Measurements from ENCODE around the gene SERINC1. TPM values are rescaled to one million over a fixed set of nuclear protein-coding genes. Genes with fewer than 3 reads are reported as not detected.
"Not testable (repeated sequence)": the region's sequence is repeated elsewhere in the genome, so short reads cannot be mapped to it uniquely, and the experiment has no call there.

Gene SERINC1
- total RNA-seq, 6 donors from 2014 or later: 30.4 to 222 (median 188) TPM

GRCh38 chr6:122476131-122476530 lies 4.5 kb upstream of the SERINC1 start:
- ATAC-seq (ENCODE audit: low FRiP score in 2 of 2) (no peak), DNase-seq (no peak)
- Histone ChIP-seq H3K9me3 (no peaks in the 10 kb centered on the region), H3K27ac (no peak overlapping the region), H3K36me3 (no peaks in the 10 kb centered on the region), H3K4me1 (peaks cover 3 to 8% (median 6%) of the 10 kb centered on the region in 4 donors), H3K27me3 (no peaks in the 10 kb centered on the region), H3K4me3 (no peak overlapping the region)
- TF ChIP-seq CTCF (IDR thresholded peaks at IDR 0.05) (peak in 3 of 6 experiments; percentile 13 to 27 (median 25)), EP300 (IDR thresholded peaks at IDR 0.05) (no peak), POLR2AphosphoS5 (IDR thresholded peaks at IDR 0.05) (no peak), POLR2A (IDR thresholded peaks at IDR 0.05) (no peak)

GRCh38 chr6:122472022-122472340 lies 374 bp upstream of the SERINC1 start:
- Histone ChIP-seq H3K27me3 (no peaks in the 10 kb centered on the region), H3K4me1 (peaks cover 14 to 42% (median 29%) of the 10 kb centered on the region in 4 donors), H3K27ac (peak overlapping the region; percentile 94 to 96 (median 96)), H3K4me3 (peak overlapping the region; percentile 32 to 79 (median 61)), H3K36me3 (no peaks in the 10 kb centered on the region), H3K9me3 (no peaks in the 10 kb centered on the region)
- no peak for TF ChIP-seq POLR2AphosphoS5 (IDR thresholded peaks at IDR 0.05)
- peak in 1 of 4 donors; percentile 6 for TF ChIP-seq POLR2A (IDR thresholded peaks at IDR 0.05)
- ATAC-seq (ENCODE audit: low FRiP score in 2 of 2) (peak; percentile 58 to 66), DNase-seq (no peak)
- 0 to 4% methylated on average over 8 of the region's 8 CpGs for WGBS, 2 donors

- TF ChIP-seq CTCF (IDR thresholded peaks at IDR 0.05) (no peak), EP300 (IDR thresholded peaks at IDR 0.05) (no peak), POLR2AphosphoS5 (IDR thresholded peaks at IDR 0.05) (no peak), POLR2A (IDR thresholded peaks at IDR 0.05) (no peak)
- Histone ChIP-seq H3K27me3 (no peaks in the 10 kb centered on the region), H3K27ac (no peak overlapping the region), H3K4me1 (peaks cover 34 to 77% (median 49%) of the 10 kb centered on the region in 4 donors), H3K9me3 (no peaks in the 10 kb centered on the region), H3K36me3 (peaks cover 0 to 27% (median 4%) of the 10 kb centered on the region in 4 donors), H3K4me3 (no peak overlapping the region)
- ATAC-seq (ENCODE audit: low FRiP score in 2 of 2) (no peak), DNase-seq (no peak)
- 80 to 93% methylated on average over 2 of the region's 2 CpGs for WGBS, 2 donors
Measured at GRCh38 chr6:122461885-122462284, 9.7 kb downstream of the SERINC1 start.

- not testable (repeated sequence) for ATAC-seq (ENCODE audit: low FRiP score in 2 of 2); H3K27ac ChIP-seq; H3K4me3 ChIP-seq; H3K9me3 ChIP-seq; H3K27me3 ChIP-seq; DNase-seq
- 91 to 98% methylated on average over 8 of the region's 8 CpGs for WGBS, 2 donors
- peaks cover 26 to 57% (median 41%) of the 10 kb centered on the region in 4 donors for H3K4me1 ChIP-seq
- H3K36me3 ChIP-seq: peaks cover 0 to 36% (median 7%) of the 10 kb centered on the region in 4 donors
Measured at GRCh38 chr6:122459865-122460416, 11.7 kb downstream of the SERINC1 start.

- H3K27me3 ChIP-seq: no peaks in the 10 kb centered on the region
- H3K36me3 ChIP-seq: peaks cover 0 to 43% (median 10%) of the 10 kb centered on the region in 4 donors
- H3K9me3 ChIP-seq: no peaks in the 10 kb centered on the region
- 36 to 38% methylated on average over 2 of the region's 2 CpGs for WGBS, 2 donors
- no peak for ATAC-seq (ENCODE audit: low FRiP score in 2 of 2)
- no peak for TF ChIP-seq POLR2A (IDR thresholded peaks at IDR 0.05)
- no peak for TF ChIP-seq CTCF (IDR thresholded peaks at IDR 0.05)
- no peak for TF ChIP-seq POLR2AphosphoS5 (IDR thresholded peaks at IDR 0.05)
- no peak for TF ChIP-seq EP300 (IDR thresholded peaks at IDR 0.05)
- H3K4me1 ChIP-seq: peaks cover 20 to 55% (median 39%) of the 10 kb centered on the region in 4 donors
- H3K27ac ChIP-seq: no peak overlapping the region
- no peak for DNase-seq
- no peak overlapping the region for H3K4me3 ChIP-seq
Measured at GRCh38 chr6:122459240-122459639, 12.4 kb downstream of the SERINC1 start.

GRCh38 chr6:122458087-122458486 lies 13.5 kb downstream of the SERINC1 start:
- no peaks in the 10 kb centered on the region for H3K9me3 ChIP-seq
- H3K4me3 ChIP-seq: no peak overlapping the region
- no peak for DNase-seq
- H3K27me3 ChIP-seq: no peaks in the 10 kb centered on the region
- 85 to 92% methylated on average over 1 of the region's 1 CpG for WGBS, 2 donors
- peaks cover 20 to 55% (median 34%) of the 10 kb centered on the region in 4 donors for H3K4me1 ChIP-seq
- H3K27ac ChIP-seq: no peak overlapping the region
- peaks cover 7 to 55% (median 15%) of the 10 kb centered on the region in 4 donors for H3K36me3 ChIP-seq
- TF ChIP-seq POLR2AphosphoS5 (IDR thresholded peaks at IDR 0.05): no peak
- TF ChIP-seq EP300 (IDR thresholded peaks at IDR 0.05): no peak
- no peak for TF ChIP-seq POLR2A (IDR thresholded peaks at IDR 0.05)
- TF ChIP-seq CTCF (IDR thresholded peaks at IDR 0.05): no peak
- ATAC-seq (ENCODE audit: low FRiP score in 2 of 2): no peak

GRCh38 chr6:122455116-122455515 lies 16.5 kb downstream of the SERINC1 start:
- Histone ChIP-seq H3K36me3 (peaks cover 18 to 83% (median 36%) of the 10 kb centered on the region in 4 donors), H3K4me1 (peaks cover 15 to 30% (median 17%) of the 10 kb centered on the region in 4 donors)
- H3K27ac ChIP-seq; ATAC-seq (ENCODE audit: low FRiP score in 2 of 2); H3K27me3 ChIP-seq; DNase-seq; H3K4me3 ChIP-seq; H3K9me3 ChIP-seq: not testable (repeated sequence)
- 96% methylated on average over 1 of the region's 1 CpG for WGBS, 2 donors
